LHCN-M2 (cell line): ENCODE results near the gene APBA2. TPM values are rescaled to one million over a fixed set of nuclear protein-coding genes. Genes with fewer than 3 reads are reported as not detected.

ENCODE experiments used
- DNase-seq: peaks from one replicate; pipeline ENCODE4 v3.0.0-alpha.2; 2012; ENCODE audit warnings: low read depth
- total RNA-seq: library from RNA; depleted of rRNA; stranded (reverse); fragments of >200 nt; gene quantifications from 2 replicates; pipeline ENCODE4 v1.2.3, GENCODE V29; 2014

APBA2 gene
- total RNA-seq, 1 experiment from 2014 or later, result not detected

- DNase-seq, result no peak
Observed at GRCh38 chr15:28935316-28935715, 49.5 kb downstream of the APBA2 start.

- no peak for DNase-seq
Observed at GRCh38 chr15:28936081-28936480, 50.3 kb downstream of the APBA2 start.

GRCh38 chr15:28936481-28936881 is 50.7 kb downstream of the APBA2 start:
- no peak for DNase-seq

GRCh38 chr15:28937271-28937670 is 51.5 kb downstream of the APBA2 start:
- no peak for DNase-seq

GRCh38 chr15:28942046-28942445 is 56.3 kb downstream of the APBA2 start:
- no peak for DNase-seq

GRCh38 chr15:28942571-28942970 is 56.8 kb downstream of the APBA2 start:
- no peak for DNase-seq

GRCh38 chr15:28943146-28943545 is 57.4 kb downstream of the APBA2 start:
- no peak for DNase-seq

- no peak for DNase-seq
Observed at GRCh38 chr15:28943611-28944230, 57.9 kb downstream of the APBA2 start.

GRCh38 chr15:28944286-28944685 is 58.5 kb downstream of the APBA2 start:
- DNase-seq, result no peak

GRCh38 chr15:28944696-28945300 is 59.0 kb downstream of the APBA2 start:
- DNase-seq, result no peak

- DNase-seq, result no peak
Observed at GRCh38 chr15:28945626-28946230, 60.0 kb downstream of the APBA2 start.

GRCh38 chr15:28946803-28947202 is 61.0 kb downstream of the APBA2 start:
- no peak for DNase-seq

GRCh38 chr15:28947221-28947674 is 61.5 kb downstream of the APBA2 start:
- DNase-seq, result no peak

- no peak for DNase-seq
Observed at GRCh38 chr15:28948036-28948435, 62.3 kb downstream of the APBA2 start.

GRCh38 chr15:28950916-28951315 is 65.1 kb downstream of the APBA2 start:
- no peak for DNase-seq

GRCh38 chr15:28952666-28953491 is 67.1 kb downstream of the APBA2 start:
- no peak for DNase-seq

- DNase-seq, result no peak
Observed at GRCh38 chr15:28953573-28954195, 67.9 kb downstream of the APBA2 start.

GRCh38 chr15:28954466-28955159 is 68.8 kb downstream of the APBA2 start:
- DNase-seq, result no peak

GRCh38 chr15:28955160-28955992 is 69.6 kb downstream of the APBA2 start:
- no peak for DNase-seq

- no peak for DNase-seq
Observed at GRCh38 chr15:28955993-28956421, 70.2 kb downstream of the APBA2 start.
